Epithelial cell of proximal tubule (primary cell): Measurements from ENCODE around the gene FABP2. TPM values are rescaled to one million over a fixed set of nuclear protein-coding genes. Genes with fewer than 3 reads are reported as not detected.

Experiments
- DNase-seq: peaks from one replicate; pipeline ENCODE4 v3.0.0-alpha.2; 2011; ENCODE audit warnings: low read depth
- H3K4me3 ChIP-seq: 2 replicates; pipeline ENCODE4 v1.5.1; 2011; ENCODE audit warnings: low read depth, mild to moderate bottlenecking, low read length
- total RNA-seq: library from RNA; depleted of rRNA; stranded (reverse); fragments of >200 nt; gene quantifications from 2 replicates; pipeline ENCODE4 v1.2.3, GENCODE V29; 2015
- TF ChIP-seq, protein P1 (sequence below): conservative IDR thresholded peaks from 2 replicates; pipeline ENCODE4 v1.5.1; 2012; ENCODE audit warnings: low read depth, mild to moderate bottlenecking, low read length

FABP2 gene
- total RNA-seq, 1 donor from 2014 or later: not detected

DNA sequence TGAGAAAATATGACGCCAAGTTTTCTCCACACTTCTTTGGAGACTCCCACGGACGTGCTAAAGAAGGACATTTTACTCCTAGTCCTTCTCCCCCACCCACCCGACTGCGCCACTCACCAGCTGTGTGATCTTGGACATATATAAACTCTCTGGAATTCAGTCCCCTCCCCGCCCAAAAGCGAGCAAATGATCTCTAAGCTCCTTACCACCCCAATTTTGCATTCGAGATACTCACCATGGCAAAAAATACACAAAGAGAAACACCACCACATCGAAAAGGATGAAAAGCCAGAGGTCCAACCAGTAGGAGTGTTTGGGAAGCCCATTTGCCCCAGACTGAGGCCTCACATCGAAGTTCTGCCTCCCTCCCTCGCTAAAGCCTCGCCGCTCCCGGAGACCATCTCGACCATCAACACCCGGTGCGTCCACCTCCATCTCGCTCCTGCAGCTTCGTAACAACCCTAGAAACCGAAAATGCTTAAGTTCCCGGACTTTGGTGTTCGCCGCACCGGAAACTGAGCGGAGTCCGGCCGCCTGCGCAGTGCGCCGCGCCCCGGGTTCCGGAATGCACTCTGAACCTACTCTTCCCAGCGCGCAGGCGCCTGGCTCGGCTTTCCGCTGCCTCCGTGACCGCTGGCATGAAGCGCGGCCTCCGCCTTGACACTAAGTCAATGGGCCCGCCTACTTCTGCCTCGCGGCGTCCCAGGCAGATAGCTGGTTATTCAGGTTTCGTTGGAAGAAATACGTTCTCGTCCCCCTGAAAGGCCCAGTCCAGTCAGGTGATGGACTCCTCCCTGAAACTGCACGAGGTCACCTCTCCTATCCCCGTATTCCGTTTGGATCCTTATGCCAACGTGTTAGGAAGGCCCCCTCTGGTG, 21.6 kb downstream of the FABP2 start:
- peak overlapping the region; percentile 89 for H3K4me3 ChIP-seq
- TF ChIP-seq, protein P1, sequence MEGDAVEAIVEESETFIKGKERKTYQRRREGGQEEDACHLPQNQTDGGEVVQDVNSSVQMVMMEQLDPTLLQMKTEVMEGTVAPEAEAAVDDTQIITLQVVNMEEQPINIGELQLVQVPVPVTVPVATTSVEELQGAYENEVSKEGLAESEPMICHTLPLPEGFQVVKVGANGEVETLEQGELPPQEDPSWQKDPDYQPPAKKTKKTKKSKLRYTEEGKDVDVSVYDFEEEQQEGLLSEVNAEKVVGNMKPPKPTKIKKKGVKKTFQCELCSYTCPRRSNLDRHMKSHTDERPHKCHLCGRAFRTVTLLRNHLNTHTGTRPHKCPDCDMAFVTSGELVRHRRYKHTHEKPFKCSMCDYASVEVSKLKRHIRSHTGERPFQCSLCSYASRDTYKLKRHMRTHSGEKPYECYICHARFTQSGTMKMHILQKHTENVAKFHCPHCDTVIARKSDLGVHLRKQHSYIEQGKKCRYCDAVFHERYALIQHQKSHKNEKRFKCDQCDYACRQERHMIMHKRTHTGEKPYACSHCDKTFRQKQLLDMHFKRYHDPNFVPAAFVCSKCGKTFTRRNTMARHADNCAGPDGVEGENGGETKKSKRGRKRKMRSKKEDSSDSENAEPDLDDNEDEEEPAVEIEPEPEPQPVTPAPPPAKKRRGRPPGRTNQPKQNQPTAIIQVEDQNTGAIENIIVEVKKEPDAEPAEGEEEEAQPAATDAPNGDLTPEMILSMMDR: no peak
- DNase-seq: peak; percentile 61

- TF ChIP-seq, protein P1: no peak
- DNase-seq: no peak
- H3K4me3 ChIP-seq: peak overlapping the region; percentile 89
These were observed 22.2 kb downstream of the FABP2 start for GRCh38 chr4:119299741-119300100.

GRCh38 chr4:119299260-119299671, 22.7 kb downstream of the FABP2 start:
- TF ChIP-seq, protein P1: no peak
- peak overlapping the region; percentile 89 for H3K4me3 ChIP-seq
- no peak for DNase-seq

- TF ChIP-seq, protein P1: no peak
- no peak for DNase-seq
- peak overlapping the region; percentile 89 for H3K4me3 ChIP-seq
These were observed 24.1 kb downstream of the FABP2 start for GRCh38 chr4:119297795-119298194.

DNA sequence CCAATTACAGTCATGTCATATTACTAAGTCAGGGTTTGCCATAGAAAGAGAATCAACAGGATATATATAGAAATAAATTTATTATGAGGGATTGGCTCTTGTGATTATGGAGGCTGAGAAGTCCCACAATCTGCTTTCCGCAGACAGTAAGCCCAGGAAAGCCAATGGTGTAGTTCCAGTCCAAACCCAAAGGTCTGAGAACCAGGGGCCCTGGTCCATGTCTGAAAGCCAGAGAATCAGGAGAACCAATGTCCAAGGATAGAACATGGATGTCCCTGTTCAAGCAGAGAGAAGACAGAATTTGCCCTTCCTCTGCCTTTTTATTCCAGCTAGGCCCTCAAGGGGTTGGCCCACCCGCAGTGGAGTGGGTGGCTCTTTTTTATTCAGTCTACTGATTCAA, 25.6 kb downstream of the FABP2 start:
- TF ChIP-seq, protein P1: no peak
- no peak for DNase-seq
- no peak overlapping the region for H3K4me3 ChIP-seq

- TF ChIP-seq, protein P1: no peak
- DNase-seq: no peak
- H3K4me3 ChIP-seq: no peak overlapping the region
These were observed 31.3 kb downstream of the FABP2 start for GRCh38 chr4:119290598-119290997.

- DNase-seq: no peak
- no peak overlapping the region for H3K4me3 ChIP-seq
- TF ChIP-seq, protein P1: no peak
These were observed 32.6 kb downstream of the FABP2 start for GRCh38 chr4:119289313-119289712.
